NCI-H1417 (cell line): Measurements from ENCODE around the gene CFAP221.

ENCODE experiments used
- DNase-seq, 3 experiments: peaks; one replicate each; lab custom pipeline; 2025; lab: John Stamatoyannopoulos, UW

CFAP221 gene

DNA sequence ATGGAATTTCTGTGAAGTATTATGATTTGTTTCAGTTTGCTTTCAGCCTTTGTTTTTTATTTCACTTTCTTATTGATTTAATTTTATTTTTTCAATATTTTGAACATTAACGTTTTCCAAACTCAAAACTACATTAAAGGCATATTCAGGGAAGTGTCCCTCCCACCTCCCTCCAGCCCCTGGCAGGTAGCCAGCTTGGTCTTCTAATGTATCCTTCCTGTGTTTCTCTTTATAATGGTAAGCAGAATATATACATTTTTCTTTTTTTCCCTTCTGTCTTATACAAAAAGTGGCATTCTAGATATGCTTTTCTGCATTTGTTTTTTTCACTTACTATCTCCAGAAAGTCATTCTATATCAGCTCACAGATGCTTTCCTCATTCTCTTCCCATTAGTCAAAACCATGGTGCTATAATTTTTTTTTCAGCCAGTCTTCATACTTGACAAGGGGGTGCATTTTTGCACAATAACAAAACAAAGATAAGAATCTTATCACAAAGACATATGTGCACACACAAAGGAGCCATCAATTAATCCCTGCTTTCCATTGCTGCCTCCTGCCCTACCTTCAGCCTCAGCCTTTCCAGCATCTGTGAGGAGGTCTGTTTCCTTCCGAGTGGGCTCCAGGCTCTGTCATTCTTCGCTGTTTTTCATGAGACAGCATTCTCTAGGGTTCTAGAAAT, 101.1 kb downstream of the CFAP221 start:
- DNase-seq: no peak

DNA sequence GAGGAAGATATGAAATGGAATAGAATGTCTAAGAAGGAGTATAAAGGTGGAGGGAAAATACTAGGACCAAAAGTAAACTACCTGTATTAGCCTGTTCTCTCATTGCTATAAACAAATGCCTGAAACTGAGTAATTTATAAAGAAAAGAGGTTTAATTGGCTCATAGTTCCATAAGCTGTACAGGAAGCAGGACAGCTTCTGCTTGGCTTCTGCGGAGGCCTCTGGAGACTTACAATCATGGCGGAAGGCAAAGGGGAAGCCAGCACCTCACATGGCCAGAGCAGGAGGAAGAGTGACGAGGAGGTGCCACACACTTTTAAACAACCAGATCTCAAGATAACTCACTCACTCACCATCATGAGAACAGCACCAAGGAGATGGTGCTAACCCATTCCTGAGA, 101.9 kb downstream of the CFAP221 start:
- DNase-seq: no peak

DNA sequence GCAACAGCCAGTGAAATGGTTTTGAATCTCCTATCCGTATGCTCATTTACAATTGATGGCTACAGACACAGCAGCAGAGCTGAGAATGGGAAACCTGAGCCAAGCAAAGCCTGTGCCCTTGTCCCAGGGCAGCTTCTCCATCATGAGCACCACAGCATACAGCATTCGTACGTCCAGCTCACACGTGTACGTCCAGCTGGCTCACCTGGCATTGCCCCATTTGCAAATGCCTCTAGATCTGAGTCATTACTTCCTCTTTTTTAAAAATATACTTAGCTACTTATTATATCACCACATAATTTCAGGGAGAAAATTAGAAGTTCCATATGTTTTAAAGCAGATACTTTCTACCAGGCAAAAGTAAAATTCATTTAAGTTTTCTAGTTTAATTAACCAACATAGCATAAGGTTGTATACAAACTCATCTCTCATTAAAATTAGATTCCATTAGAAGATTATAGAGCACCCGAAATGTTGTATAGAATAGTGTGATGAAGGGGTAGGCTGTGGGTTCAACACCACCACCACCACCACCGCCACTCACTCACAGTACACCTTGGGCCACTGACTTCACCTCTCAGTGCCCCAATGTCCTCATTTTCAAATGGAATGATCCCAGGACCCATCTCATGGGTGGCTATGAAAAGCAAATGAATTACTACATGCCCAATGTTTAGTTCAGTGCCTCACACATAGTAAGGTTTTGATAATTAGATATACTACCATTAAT, 103.4 kb downstream of the CFAP221 start:
- no peak for DNase-seq

DNA sequence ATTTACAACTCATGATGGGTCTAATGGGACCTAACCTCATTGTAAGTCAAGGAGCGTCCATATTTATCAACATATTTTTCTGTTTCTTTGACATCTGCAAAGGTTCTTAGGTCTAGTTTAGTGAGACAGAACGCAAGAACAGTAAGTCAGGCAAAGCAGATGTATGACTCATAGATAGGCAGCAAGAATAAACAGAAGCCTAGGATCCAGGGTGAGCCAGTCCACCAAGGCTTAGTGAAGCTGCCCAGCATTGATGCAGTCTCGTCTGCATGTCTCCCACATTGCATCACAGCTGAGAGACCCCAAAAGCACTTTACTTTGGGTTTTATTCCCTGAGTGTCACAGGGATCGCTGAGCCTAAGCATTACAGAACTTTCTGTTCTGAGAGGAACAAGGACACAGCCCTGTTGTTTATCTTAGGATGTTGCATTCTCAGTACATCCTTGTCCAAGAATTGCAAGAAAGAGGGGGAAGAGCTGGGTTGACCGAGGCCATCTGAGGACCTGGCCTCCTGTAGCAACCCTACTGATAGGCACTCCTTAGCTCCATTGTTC, 105.2 kb downstream of the CFAP221 start:
- DNase-seq: no peak

DNA sequence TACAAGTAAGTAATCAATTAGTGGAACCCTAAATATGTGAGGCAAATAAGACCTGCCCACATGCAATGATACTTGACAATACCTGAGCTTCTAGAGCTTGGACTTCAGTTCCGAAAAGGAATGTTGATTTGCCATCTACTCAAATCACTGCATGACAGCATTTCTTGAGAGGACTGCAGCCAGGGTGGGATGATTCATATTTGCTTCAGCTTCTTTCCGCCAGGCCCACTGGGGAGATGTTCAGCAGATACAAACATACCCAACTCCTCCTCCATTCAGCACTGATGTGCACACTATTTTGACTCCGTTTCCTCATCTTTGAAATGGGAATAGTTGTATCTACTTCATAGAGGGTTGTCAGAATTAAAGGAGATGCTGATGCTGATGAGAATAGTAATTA, 106.0 kb downstream of the CFAP221 start:
- DNase-seq: no peak

DNA sequence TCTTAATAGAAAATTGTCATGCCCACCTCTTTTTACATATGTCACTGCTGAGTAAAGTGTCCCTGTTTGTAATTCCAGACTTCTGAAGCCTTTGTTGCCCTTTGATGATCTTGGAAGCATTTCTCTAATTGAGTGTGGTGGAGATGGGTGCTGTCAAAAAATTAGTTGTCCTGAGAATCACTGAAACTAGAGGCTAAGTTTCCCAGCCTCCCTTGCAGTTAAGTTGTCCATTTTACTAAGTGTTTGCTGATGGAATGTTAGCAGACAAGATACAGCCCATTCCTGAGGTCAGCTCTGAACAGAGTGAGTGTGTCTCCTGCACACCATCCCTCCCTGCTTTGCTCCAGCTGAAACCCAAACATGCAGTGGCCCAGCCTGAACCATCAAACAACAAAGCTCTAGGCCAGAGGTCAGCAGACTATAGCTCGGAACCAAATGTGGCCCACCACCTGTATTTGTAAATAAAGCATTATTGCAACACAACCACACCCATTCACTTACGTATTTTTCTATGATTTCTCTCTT, 106.7 kb downstream of the CFAP221 start:
- DNase-seq: no peak

DNA sequence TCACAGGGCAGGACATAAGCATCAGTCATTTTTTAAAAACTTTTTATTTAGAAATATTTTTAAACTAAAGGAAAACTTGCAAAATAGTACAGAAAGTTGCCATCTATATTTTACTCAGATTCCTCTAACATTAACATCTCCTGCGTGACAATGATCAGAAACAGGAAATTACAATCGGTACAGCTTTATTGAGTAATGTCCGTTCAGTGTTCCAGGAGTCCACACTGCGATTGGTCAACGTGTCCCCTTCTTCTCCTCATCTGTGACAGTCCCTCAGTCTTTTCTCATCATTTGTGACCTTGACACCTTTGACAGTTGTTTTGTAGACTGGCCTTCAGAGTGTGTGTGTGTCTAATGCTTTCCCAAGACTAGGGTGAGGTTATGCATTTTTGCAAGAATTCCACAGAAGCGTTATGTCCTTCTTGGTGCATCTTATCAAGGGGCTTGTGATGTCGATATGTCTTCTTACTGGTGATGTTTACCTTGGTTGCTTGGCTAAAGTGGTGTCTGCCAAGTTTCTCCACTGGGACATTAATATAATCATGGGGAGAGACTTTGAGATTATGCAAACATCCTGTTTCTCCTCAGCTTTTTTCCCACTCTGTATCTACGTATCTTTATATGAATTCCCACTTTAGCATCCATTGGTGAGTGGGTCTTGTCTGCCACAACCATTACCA, 113.4 kb downstream of the CFAP221 start:
- no peak for DNase-seq

DNA sequence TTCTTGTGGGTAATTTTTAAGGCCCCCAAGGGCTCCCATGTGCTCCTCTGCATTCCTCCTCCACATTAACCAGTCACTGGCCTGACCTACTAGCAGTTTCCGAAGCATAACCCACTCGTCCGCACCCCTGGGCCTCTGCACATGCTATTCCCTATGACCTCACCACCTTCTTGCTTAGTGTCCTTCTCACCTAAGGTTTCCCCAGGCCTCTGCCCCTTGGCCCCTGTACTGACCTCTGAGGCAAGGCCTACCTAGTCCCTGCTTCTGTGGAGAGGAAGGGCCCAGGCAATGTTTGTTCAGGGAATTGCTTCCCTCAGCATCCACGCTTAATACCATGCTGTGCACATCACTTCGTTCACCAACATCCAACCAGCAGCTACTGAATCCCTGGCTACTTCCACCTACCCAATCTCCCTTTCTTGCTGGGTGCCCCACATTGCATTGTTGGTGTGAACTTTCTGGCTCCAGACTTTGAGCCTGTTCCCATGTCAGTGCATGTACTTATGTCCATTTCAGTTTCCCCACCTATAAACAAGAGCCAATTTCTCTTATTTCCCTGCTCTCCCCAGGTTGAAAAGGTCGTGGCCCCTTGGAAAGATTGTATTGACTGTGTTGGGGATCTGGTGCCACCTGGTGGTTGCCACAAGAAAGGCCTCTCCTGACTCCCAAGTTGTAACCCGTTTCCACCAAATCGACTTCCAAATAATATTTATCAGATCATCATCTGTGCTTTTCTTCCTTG, 115.5 kb downstream of the CFAP221 start:
- peak; percentile 12 to 72 (median 13) for DNase-seq

DNA sequence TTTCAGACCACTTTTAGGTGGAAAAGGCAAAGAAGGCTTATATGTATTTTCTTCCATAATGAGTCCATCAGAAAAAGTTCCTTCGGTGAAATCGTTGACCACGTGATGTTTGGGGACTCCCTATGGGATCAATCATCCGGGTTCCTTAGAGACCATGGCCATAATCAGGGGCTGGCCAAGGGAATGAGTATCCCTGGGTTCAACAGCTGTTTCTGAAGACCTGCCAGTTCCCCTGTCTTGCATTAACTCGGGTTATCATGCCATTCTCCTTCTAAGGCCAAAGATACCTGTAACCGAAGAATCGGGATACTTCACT, 116.1 kb downstream of the CFAP221 start:
- DNase-seq: no peak

DNA sequence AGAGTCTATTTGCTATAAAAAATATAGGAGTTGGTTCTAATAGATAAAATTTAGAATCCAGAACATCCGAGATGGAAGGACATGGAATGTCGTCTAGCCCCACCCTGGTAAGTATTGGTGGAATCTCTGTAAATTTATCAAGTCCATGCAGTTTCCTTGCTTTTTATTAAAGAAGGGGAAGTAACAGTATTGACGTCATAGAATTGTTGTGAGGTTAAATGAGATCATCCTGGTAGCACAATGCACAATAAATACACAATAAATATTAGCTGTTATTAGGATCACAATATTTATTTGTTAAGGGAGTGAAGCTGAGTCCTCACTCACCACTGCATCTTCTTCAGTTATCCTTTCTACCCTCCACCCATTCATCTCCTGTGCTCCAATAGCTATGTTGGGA, 118.0 kb downstream of the CFAP221 start:
- DNase-seq: no peak

DNA sequence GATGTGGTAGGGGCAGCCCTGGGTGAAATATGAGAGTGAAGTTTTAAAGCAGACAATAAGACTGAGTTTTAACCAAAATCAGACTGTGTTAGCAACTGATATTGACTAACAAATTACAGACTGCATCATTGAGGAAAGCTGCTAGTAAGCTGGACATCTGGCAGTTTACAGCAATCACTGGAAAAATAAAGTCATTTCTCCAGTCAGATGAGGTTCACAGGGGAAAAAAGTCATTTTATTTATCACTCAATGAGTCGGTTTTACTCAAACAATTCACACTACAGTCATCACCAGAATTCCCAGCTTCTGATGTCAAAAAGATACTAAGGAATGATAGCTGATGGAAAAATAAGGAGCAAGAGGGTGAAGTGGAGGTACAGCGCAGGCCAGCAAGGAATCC, 124.3 kb downstream of the CFAP221 start:
- DNase-seq: no peak

DNA sequence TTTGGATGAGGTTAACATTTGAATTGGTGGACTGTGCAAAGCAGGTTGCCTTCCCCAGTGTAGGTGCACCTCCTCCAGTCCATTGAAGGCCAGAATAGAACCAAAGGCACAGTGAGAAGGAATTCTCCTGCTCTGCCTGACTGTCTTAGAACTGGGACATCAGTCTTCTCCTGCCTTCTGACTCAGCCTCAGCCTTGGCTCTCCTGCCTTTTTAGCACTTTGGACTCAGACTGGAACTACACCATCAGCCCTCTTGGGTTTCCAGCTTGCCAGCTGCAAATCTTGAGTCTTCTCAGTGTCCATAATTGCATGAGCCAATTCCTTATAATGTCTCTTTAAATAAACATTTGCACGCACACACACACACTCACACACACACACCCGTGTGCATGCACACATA, 126.8 kb downstream of the CFAP221 start:
- no peak for DNase-seq

DNA sequence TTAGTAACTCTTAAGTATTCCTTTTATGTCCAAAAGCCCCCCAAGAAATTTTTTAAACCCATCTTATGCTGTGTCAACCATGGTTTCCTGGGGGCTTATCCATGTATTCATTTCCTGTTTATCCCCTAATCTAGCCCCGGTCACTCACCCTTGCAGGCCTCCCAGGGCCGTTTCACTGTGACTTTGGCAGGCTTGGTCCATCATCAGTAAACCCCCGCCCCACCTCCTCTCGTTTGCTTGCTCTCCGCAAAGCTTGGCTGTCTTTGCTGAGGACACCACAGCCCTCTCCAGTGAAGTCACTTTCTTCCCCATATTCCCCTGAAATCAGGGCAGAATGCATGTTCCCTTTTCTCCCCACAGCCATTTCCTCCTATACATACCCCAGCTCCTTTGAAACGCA, 127.5 kb downstream of the CFAP221 start:
- no peak for DNase-seq

DNA sequence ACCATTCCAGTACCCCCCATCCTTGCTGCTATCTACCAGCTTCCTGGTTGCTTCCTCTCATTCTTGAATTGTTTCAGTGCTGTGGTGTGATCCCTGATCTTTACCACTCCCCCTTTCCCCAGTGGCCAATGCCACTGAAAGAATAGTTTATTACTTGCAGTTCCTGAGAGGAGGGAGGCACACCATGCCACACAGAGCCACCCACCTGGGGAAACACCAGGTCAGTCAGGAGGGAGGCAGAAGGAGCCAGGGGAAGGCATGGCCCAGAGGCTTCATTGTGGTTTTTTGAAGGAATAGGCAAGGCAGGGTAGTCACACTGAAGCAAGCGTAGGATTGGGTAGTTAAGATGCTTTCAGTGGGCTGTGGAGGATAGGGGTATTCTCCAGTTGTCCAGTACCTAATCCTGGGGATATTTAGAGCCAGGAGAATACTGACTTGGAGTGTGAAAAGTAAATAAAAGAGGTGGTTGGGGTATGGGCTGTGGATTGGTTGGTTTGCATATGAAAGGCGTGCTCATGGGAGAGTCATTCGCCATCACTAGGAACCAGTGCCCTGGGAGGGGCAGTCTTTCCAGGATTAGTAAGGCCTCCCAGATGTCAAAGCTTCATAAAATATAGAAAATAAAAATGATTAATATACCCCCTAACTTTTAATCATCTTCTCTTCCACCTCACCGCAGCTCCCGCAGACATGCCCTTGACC, 128.1 kb downstream of the CFAP221 start:
- DNase-seq: no peak

DNA sequence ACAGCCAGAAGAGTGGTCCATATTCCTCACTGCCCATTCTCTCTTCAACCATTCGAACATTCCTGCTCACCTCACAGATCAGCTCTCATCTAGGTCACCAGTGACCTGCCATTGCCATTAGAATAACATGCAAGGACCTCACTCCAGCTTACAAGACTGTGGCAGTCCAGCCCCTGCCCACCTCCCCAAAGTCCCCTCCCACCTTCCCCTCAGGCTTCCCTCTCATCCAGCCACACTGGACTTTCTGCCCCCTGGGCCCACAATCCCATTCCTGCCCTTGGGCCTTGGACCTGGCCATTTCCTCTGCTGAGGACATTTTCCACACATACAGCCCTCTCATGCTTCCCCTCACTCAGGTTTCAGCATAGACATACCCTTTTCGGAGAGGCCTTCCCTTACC, 129.5 kb downstream of the CFAP221 start:
- DNase-seq: no peak

DNA sequence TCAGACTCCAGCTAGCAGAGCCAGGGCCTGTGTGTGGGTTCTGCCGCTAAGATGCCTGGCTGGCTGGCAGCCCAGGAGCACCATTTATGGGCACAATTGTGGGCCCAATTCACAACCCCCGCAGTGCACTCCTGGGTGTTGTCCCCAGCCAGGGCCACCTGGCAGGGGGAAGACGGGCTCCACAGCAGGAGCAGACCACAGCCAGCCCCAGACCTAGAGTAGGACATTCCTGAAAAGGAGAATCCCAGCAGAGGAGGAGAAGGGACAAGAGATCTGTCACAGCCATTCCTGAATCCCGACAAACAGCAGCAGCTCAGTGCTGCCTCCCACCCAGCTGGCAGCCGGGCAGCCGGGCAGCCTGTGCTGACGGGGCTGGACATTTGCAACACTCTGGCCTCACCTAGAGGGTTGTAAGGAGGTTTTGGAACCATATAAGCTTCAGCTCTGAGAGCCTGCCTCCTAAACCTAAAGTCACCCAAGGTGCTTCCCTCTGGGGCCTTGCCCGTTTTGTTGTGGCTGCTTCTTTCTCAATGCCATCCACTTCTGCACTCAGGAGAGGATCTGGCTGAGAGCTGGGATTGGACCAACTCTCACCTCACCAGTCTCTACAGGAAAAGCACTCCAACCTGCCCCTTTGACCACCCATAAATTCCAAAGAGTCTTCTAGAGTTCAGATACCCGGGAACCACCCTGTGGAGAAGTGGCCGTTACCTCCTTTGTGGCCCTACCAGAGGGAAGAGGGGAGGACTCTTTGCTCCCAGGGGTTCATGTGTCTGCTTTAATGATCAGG, 130.7 kb downstream of the CFAP221 start:
- DNase-seq: no peak

DNA sequence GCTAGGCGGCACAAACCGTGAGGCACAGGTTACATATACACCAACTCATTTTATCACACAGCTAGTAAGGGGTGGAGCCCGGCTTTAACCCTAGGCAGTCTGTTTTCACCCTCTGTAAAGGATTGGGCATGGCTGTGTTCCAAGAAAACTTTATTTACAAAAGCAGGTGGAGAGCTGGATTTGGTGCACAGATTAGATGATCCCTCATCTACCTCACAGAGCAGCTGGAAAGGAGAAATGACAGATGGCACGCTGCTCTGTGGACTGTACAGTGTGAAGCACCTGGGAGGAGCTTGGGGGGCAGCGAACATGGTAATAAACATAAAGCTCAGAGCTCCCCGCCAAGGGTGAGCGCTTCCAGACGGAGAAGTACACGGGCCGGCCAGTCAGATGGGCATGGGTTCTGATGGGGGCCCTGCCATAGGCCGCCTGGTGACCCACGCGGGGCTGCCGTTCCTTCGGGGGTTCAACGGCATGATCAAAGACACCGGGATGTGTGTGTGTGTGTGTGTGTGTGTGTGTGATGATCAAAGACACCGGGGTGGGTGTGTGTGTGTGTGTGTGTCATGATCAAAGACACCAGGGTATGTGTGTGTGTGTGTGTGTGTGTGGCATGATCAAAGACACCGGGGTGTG, 133.9 kb downstream of the CFAP221 start:
- DNase-seq: peak; percentile 56 to 84 (median 68)

DNA sequence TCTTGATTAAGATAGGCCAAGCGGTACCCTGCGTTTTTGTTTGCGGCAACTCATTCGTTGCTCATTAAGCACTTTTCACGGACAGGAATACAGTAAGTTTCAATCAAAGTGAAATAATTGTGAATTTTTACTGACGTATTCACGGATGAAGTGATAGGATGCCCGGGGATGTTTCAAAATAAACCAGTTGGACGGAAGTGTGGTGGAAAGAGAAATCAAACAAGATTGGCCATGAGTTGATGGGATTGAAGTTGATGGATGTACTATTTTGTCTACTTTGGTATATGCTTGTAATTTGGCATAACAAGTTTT, 135.2 kb downstream of the CFAP221 start:
- no peak for DNase-seq

DNA sequence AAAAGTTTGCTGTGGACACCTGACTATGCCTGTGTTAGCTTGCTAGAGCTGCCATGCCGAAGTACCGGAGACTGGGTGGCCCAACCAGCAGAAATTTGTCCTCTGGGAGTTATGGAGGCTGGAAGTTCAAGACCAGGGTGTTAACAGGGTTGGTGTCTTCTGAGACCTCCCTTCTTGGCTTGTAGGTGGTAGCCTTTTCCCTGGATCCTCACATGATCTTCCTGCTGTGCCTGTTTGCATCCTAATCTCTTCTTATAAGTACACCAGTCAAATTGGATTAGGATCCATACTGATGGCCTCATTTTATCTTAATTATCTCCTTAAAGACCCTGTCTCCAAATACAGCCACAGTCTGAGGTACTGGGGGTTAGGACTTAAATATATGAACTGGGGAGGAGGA, 135.6 kb downstream of the CFAP221 start:
- DNase-seq: no peak

DNA sequence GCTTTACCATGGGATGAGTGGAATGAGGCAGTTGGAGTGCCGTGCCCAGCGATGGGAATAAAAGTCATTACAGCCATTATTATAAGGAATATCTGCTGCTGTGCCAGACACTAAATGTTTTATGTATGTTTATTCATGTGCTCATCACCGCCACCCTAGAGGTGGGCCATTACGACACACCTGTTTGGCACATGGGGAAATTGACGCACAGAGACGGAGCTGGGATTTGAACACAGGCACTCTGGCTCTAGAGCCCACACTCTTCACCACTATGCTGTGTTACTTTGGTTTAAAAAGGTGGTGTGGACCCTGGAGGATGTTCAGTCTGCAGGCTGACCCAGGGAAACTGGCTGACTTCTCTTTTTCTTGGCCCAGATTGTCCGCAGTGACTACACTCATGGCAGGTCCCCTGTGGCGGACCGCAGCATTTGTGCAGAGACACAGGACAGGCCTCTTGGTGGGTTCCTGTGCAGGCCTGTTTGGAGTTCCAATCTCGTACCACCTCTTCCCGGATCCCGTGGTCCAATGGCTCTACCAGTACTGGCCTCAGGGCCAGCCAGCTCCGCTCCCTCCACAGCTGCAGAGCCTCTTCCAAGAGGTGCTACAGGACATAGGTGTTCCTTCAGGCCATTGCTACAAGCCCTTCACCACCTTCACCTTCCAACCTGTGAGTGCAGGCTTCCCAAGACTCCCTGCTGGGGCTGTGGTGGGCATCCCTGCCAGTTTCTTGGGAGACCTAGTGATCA, 136.4 kb downstream of the CFAP221 start:
- DNase-seq: no peak
